GM23338 (cell line): ENCODE measurements around the gene FASTKD1. TPM values are rescaled to one million over a fixed set of nuclear protein-coding genes. Genes with fewer than 3 reads are reported as not detected.
"Not testable (repeated sequence)": the region's sequence is repeated elsewhere in the genome, so short reads cannot be mapped to it uniquely, and the experiment has no call there.

Source experiments
- ATAC-seq: fragments of 200-7000 bp; cut with Tn5 transposase; 3 replicates; pipeline ENCODE4 v1.9.1; 2020
- DNase-seq: peaks from one replicate; pipeline ENCODE4 v3.0.0-alpha.2; 2015; ENCODE audit warnings: low spot score
- H2AFZ ChIP-seq: fragments of 200-600 bp; sonication (generic); 2 replicates; pipeline ENCODE4 v1.8.0; 2016; ENCODE audit warnings: antibody characterized with exemption, mild to moderate bottlenecking, moderate library complexity
- H3F3A ChIP-seq: fragments of 200-600 bp; sonication (generic); replicated peaks from 2 replicates; pipeline ENCODE4 v1.8.0; 2017; ENCODE audit warnings: antibody characterized with exemption, mixed run types, low read depth
- H3K27ac ChIP-seq: fragments of 200-600 bp; sonication (generic); 2 replicates; pipeline ENCODE4 v1.6.1; 2016; ENCODE audit warnings: low read depth
- H3K27me3 ChIP-seq: fragments of 200-600 bp; sonication (generic); 2 replicates; pipeline ENCODE4 v1.8.0; 2016; ENCODE audit warnings: mild to moderate bottlenecking, mixed run types, moderate library complexity; ENCODE audit not compliant: insufficient read depth
- H3K36me3 ChIP-seq: fragments of 200-600 bp; sonication (generic); 2 replicates; pipeline ENCODE4 v1.8.0; 2016; ENCODE audit warnings: mild to moderate bottlenecking; ENCODE audit not compliant: insufficient read depth
- H3K4me1 ChIP-seq: fragments of 200-600 bp; sonication (generic); 2 replicates; pipeline ENCODE4 v1.8.0; 2016; ENCODE audit warnings: mild to moderate bottlenecking, moderate library complexity; ENCODE audit not compliant: insufficient read depth
- H3K4me2 ChIP-seq: fragments of 200-600 bp; sonication (generic); 2 replicates; pipeline ENCODE4 v1.7.1; 2017; ENCODE audit warnings: mixed run types
- H3K4me3 ChIP-seq: fragments of 200-600 bp; sonication (generic); 2 replicates; pipeline ENCODE4 v1.6.1; 2016; ENCODE audit warnings: mixed run types
- H3K79me2 ChIP-seq: fragments of 200-600 bp; sonication (generic); replicated peaks from 2 replicates; pipeline ENCODE4 v1.8.0; 2017; ENCODE audit warnings: mild to moderate bottlenecking; ENCODE audit not compliant: insufficient read depth
- H3K9me2 ChIP-seq: fragments of 200-600 bp; sonication (generic); 2 replicates; pipeline ENCODE4 v1.8.0; 2017; ENCODE audit not compliant: insufficient read depth
- H4K20me1 ChIP-seq: fragments of 200-600 bp; sonication (generic); replicated peaks from 2 replicates; pipeline ENCODE4 v1.8.0; 2017; ENCODE audit warnings: mild to moderate bottlenecking; ENCODE audit not compliant: insufficient read depth
- H3K27ac Mint-ChIP-seq: 2 replicates; pipeline ENCODE4 v1.8.0; 2020; ENCODE audit warnings: inconsistent platforms, mild to moderate bottlenecking, moderate library complexity, mixed read lengths
- H3K27me3 Mint-ChIP-seq: 3 replicates; pipeline ENCODE4 v1.8.0; 2022; ENCODE audit warnings: low read depth, mild to moderate bottlenecking, moderate library complexity, mixed read lengths, inconsistent platforms; ENCODE audit not compliant: insufficient read depth, poor library complexity
- H3K36me3 Mint-ChIP-seq: 3 replicates; pipeline ENCODE4 v1.8.0; 2021; ENCODE audit warnings: low read depth, mild to moderate bottlenecking, inconsistent platforms, moderate library complexity, mixed read lengths
- H3K4me1 Mint-ChIP-seq: 3 replicates; pipeline ENCODE4 v1.8.0; 2020; ENCODE audit warnings: mild to moderate bottlenecking, inconsistent platforms, mixed read lengths
- H3K4me3 Mint-ChIP-seq: 3 replicates; pipeline ENCODE4 v1.8.0; 2021; ENCODE audit warnings: moderate library complexity, mild to moderate bottlenecking, inconsistent platforms, mixed read lengths
- H3K9me3 Mint-ChIP-seq: 3 replicates; pipeline ENCODE4 v1.8.0; 2020; ENCODE audit warnings: moderate library complexity, mild to moderate bottlenecking, inconsistent platforms, mixed read lengths
- CREB1 ChIP-seq: fragments of 250-450 bp; sonication (Bioruptor Pico); IDR thresholded peaks from 2 replicates; pipeline ENCODE4 v1.5.0; 2020; ENCODE audit warnings: low read depth, mild to moderate bottlenecking, moderate library complexity
- CTCF ChIP-seq, 2 experiments: fragments of 200-600 bp in 1 of 2; sonication (generic) in 1 of 2; conservative IDR thresholded peaks; 2 replicates each; pipeline versions ENCODE4 v1.5.1 to v1.6.1; 2016 to 2017; ENCODE audit warnings: antibody characterized with exemption in 2 of 2, low read depth in 2 of 2, mild to moderate bottlenecking in 2 of 2, moderate library complexity in 1 of 2
- EZH2 ChIP-seq: fragments of 200-600 bp; sonication (generic); IDR thresholded peaks from one replicate; pipeline ENCODE4 v1.8.0; 2017; ENCODE audit warnings: antibody characterized with exemption, mild to moderate bottlenecking, low read depth; ENCODE audit not compliant: unreplicated experiment
- EZH2phosphoT487 ChIP-seq: fragments of 200-600 bp; sonication (generic); IDR thresholded peaks from one replicate; pipeline ENCODE4 v1.8.1; 2018; ENCODE audit warnings: antibody characterized with exemption; ENCODE audit not compliant: unreplicated experiment
- NANOG ChIP-seq: IDR thresholded peaks from 2 replicates; pipeline ENCODE4 v1.6.1; 2016; ENCODE audit warnings: antibody characterized with exemption, borderline replicate concordance
- ZNF114 ChIP-seq: fragments of 250-450 bp; sonication (Bioruptor Pico); IDR thresholded peaks from 2 replicates; pipeline ENCODE4 v1.5.0; 2020; ENCODE audit warnings: mild to moderate bottlenecking, moderate library complexity
- ZNF331 ChIP-seq: fragments of 250-450 bp; sonication (Bioruptor Pico); IDR thresholded peaks from 2 replicates; pipeline ENCODE4 v1.5.0; 2020; ENCODE audit warnings: low read depth, mild to moderate bottlenecking, moderate library complexity
- ZNF462 ChIP-seq: fragments of 250-450 bp; sonication (Bioruptor Pico); IDR thresholded peaks from 2 replicates; pipeline ENCODE4 v1.5.0; 2020; ENCODE audit warnings: mild to moderate bottlenecking, moderate library complexity
- polyA plus RNA-seq: library from polyadenylated mRNA; unstranded; fragments of >200 nt; fragmentation: Nextera tagmentation; extraction: Ambion mirVana; gene quantifications from 2 replicates; pipeline ENCODE4 v1.2.1, GENCODE V29; 2016
- total RNA-seq: library from RNA; depleted of rRNA; stranded (reverse); fragments of >200 nt; shearing (Covaris generic); gene quantifications from 2 replicates; pipeline ENCODE4 v1.2.3, GENCODE V29; 2014

FASTKD1 gene
- total and polyA plus RNA-seq, 2 experiments from 2014 or later, result 49.0 to 53.3 TPM

- not testable (repeated sequence) for H3K36me3 ChIP-seq, H3K36me3 Mint-ChIP-seq, H2AFZ ChIP-seq, H3K27ac ChIP-seq, H3K4me2 ChIP-seq, H3K4me1 ChIP-seq, H3K27me3 Mint-ChIP-seq, H3K9me2 ChIP-seq, H3K4me3 Mint-ChIP-seq, H3K9me3 Mint-ChIP-seq, H3K27me3 ChIP-seq, H3K4me1 Mint-ChIP-seq, H3K79me2 ChIP-seq, DNase-seq, H4K20me1 ChIP-seq, H3K27ac Mint-ChIP-seq, H3K4me3 ChIP-seq, ATAC-seq, H3F3A ChIP-seq
These were observed 57.1 kb downstream of the FASTKD1 start for GRCh38 chr2:169516488-169516995.

- not testable (repeated sequence) for H3K36me3 ChIP-seq, H4K20me1 ChIP-seq, H3K9me3 Mint-ChIP-seq, H3K9me2 ChIP-seq, H2AFZ ChIP-seq, H3K4me1 ChIP-seq, H3K4me2 ChIP-seq, H3K27ac ChIP-seq, H3K27me3 ChIP-seq, H3K4me3 Mint-ChIP-seq, H3F3A ChIP-seq, H3K27me3 Mint-ChIP-seq, H3K4me1 Mint-ChIP-seq, DNase-seq, H3K27ac Mint-ChIP-seq, ATAC-seq, H3K79me2 ChIP-seq, H3K36me3 Mint-ChIP-seq, H3K4me3 ChIP-seq
These were observed 58.9 kb downstream of the FASTKD1 start for GRCh38 chr2:169514758-169515157.

GRCh38 chr2:169513926-169514325 lies 59.7 kb downstream of the FASTKD1 start:
- Histone ChIP-seq H3K4me3 (no peak overlapping the region), H2AFZ (no peak overlapping the region), H4K20me1 (no peaks in the 10 kb centered on the region), H3K27me3 (no peaks in the 10 kb centered on the region), H3K79me2 (no peaks in the 10 kb centered on the region), H3K36me3 (no peaks in the 10 kb centered on the region), H3K9me2 (no peaks in the 10 kb centered on the region), H3K27ac (no peak overlapping the region), H3F3A (no peaks in the 10 kb centered on the region), H3K4me1 (no peaks in the 10 kb centered on the region), H3K4me2 (no peak overlapping the region)
- Mint-ChIP-seq H3K36me3 (no peaks in the 10 kb centered on the region), H3K27me3 (no peaks in the 10 kb centered on the region), H3K4me3 (no peak overlapping the region), H3K9me3 (no peaks in the 10 kb centered on the region), H3K27ac (no peak overlapping the region), H3K4me1 (peaks cover 9% of the 10 kb centered on the region; the same call in 2 of the 3 replicates)
- DNase-seq (no peak), ATAC-seq (no peak)
- TF ChIP-seq EZH2phosphoT487 (no peak), ZNF462 (CRISPR knock-in tag) (no peak), CTCF (conservative IDR thresholded peaks at IDR 0.05; ENCODE audit: low read depth in 2 of 2) (no peak), ZNF331 (CRISPR knock-in tag) (no peak), NANOG (no peak), EZH2 (no peak), CREB1 (CRISPR knock-in tag) (no peak), ZNF114 (CRISPR knock-in tag) (no peak)
